ENCODE measurements around the gene EWSR1.
"Not testable (repeated sequence)": the region's sequence is repeated elsewhere in the genome, so short reads cannot be mapped to it uniquely, and the experiment has no call there.

The EWSR1 gene

GRCh38 chr22:29339381-29340235 lies 71.5 kb downstream of the EWSR1 start:
- DNase-seq = no peak

- no peak for DNase-seq
Observed at GRCh38 chr22:29340566-29340965, 72.5 kb downstream of the EWSR1 start.

DNA sequence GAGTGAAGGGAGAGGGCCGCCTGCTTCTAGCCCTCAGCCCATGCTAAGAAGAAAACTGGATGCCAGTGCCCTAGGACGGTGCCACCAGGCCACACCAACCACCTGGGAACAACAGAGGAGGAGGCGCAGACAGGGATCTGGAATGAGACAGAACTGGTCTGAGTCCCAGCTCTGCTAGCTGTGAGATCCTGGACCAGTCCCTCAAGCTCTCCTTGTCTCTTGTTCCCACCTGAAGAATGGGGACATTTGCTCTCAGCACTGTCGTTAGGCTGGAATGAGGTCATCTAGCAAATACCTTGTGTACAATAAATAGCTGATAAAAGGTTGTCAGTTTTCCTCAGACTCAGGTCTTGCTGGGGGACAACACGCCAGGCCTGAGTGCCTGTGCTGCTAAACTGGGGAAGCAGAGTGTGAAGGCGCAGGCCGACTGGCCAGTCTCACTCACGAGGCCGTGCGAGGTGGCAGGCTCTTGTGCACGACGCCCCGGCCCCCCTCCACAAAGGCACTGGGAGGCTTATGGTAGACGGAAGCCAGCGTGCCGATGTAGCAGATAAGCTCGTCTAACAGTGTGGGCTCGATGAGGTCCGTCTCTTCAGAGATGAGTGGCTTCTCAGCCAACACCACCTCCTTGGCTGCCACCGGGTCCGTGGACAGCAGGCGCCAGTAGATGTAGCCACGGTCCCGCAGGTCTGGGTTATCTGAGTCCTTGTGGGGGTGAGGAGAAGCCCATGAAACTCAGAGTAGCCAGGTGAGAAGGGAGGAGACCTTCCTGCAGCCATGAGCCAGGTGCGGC lies 73.2 kb downstream of the EWSR1 start:
- no peak for DNase-seq

- no peak for DNase-seq
Observed at GRCh38 chr22:29341849-29342127, 73.7 kb downstream of the EWSR1 start.

GRCh38 chr22:29342177-29342576 lies 74.1 kb downstream of the EWSR1 start:
- DNase-seq = no peak

- DNase-seq = no peak
Observed at GRCh38 chr22:29342577-29343312, 74.7 kb downstream of the EWSR1 start.

DNA sequence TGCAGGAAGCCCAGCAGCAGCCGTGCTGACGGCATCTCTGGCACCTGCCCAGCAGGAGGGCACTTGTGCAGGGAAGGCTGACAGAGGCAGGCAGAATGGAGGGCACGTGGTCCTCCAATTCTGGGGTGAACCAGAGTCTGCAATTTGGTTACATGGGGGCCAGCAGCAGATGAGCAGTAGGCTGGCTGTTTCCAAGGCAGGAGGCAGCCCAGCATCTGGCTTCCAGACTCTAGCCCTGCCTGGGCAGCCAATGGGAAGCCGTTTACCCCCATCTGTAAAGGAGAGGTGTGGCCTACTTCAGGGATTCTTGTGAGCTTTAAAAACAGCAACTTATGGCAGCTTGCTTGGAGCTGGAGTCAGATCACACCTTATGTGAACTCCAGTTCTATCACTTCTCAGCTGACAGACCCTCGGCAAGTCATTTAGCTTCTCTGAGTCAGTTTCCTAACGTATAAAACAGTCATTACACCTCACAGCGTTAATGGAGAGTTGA lies 75.3 kb downstream of the EWSR1 start:
- no peak for DNase-seq

- no peak for DNase-seq
Observed at GRCh38 chr22:29344137-29344536, 76.1 kb downstream of the EWSR1 start.

GRCh38 chr22:29344889-29345288 lies 76.8 kb downstream of the EWSR1 start:
- DNase-seq = not testable (repeated sequence)

DNA sequence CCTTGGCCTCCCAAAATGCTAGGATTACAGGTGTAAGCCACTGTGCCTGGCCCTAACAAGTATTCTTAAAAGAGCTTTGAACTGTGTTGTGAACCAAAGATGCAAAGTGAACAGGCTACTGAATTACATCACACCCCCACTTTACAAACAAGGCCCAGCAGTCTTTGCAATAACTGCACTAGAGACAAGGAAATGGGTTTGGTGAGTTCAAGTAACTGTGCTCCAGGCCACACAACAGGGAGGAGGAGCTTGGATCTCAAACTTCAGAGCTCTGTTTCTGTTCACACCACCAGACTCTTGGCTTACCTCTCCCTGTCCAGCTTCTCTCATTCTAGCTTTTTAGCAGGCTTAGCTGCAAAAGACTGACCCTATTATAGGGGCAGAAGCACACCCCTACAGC lies 77.9 kb downstream of the EWSR1 start:
- no peak for DNase-seq

DNA sequence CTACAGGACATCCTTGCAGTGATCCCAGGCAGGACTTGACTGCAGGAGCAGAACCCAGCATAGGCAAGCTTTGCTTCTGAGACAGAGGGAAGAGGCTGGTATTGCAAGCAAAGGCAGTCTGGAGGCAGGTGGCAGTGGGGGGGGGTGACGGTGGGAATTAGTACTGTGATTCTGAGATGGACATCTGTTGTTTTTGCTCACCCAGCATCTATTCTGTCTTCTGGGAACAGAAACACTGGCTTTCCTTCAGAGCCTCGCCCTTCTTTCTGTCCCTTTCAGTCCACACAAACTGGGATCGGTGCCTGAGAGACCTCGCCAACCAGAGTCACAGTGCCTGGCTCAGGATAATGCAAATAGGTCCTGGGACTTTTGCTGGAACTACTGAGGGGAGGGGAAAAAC lies 78.6 kb downstream of the EWSR1 start:
- DNase-seq = no peak

DNA sequence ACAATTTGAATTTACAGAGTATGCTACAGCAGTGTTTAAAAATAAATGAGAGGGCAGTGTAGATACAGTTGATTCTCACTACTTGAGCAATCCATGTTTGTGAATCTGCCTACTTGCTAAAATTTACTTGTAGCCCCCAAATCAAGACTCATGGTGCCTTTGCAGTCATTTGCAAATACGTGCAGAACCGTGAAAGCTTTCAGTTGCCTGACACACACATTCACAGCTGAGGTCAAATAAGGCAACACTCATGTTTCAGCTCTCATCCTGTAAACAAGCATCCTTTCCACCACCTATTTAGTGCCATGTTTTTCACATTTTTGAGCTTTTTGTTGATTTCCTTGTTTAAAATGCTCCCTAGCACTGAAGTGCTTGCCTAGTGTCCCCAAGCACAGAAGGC lies 80.0 kb downstream of the EWSR1 start:
- no peak for DNase-seq

- no peak for DNase-seq
Observed at GRCh38 chr22:29348956-29349355, 80.9 kb downstream of the EWSR1 start.
